GM21619 (cell line): Measurements from ENCODE around the gene B9D2.

Experiments used
- ATAC-seq: cut with Tn5 transposase; IDR thresholded peaks from one replicate; pipeline ENCODE4 v1.9.1; 2021; ENCODE audit not compliant: unreplicated experiment

The B9D2 gene

GRCh38 chr19:41310033-41310831 is 53.7 kb downstream of the B9D2 start, which contains the start of gene CCDC97:
Gene CCDC97, plus strand, starts transcription at chr19:41310172. Its CDS starts 139 bp downstream, at chr19:41310311.
- peak; percentile 50 for ATAC-seq

- ATAC-seq, result peak; percentile 9
Measured at GRCh38 chr19:41309180-41310032, 54.5 kb downstream of the B9D2 start.

- ATAC-seq, result peak; percentile 43
Measured at GRCh38 chr19:41308450-41309179, 55.3 kb downstream of the B9D2 start.

- ATAC-seq, result peak; percentile 5
Measured at GRCh38 chr19:41307954-41308449, 55.9 kb downstream of the B9D2 start.

GRCh38 chr19:41307090-41307875 is 56.7 kb downstream of the B9D2 start:
- ATAC-seq, result no peak

GRCh38 chr19:41305927-41306793 is 57.8 kb downstream of the B9D2 start:
- no peak for ATAC-seq

GRCh38 chr19:41304706-41305483 is 59.1 kb downstream of the B9D2 start:
- no peak for ATAC-seq
